HT-29 (cell line): ENCODE data around the gene CCDC6. TPM values are rescaled to one million over a fixed set of nuclear protein-coding genes. Genes with fewer than 3 reads are reported as not detected.
A peak's percentile ranks its signal among the peaks of the same experiment; 100 is the strongest.

Experiments used
- DNase-seq: peaks from one replicate; pipeline ENCODE4 v3.0.0-alpha.2; 2015; ENCODE audit warnings: low spot score
- total RNA-seq: library from RNA; depleted of rRNA; stranded (reverse); fragments of >200 nt; shearing (Covaris generic); gene quantifications from 2 replicates; pipeline ENCODE4 v1.2.3, GENCODE V29; 2014

Gene CCDC6
- total RNA-seq, 1 experiment from 2014 or later, result 15.7 TPM

DNA sequence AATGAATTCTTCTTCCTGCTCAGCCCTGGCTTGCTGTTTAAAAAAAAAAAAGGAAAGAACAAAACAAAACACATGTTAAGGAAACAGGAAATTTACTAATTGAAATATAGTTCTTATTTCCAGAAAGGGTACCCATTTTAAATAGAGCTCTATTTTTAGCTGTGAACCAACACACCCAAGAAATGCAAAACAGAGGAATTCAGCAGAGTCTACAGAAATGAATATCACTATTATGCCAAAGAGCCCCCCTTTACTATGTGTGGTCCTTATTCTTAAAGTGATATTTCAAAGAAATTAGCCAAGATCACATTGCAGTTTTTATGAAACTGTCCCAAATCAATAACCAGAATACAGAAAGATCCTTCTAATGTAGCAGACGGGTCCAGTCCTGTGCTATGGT, 53.7 kb downstream of the CCDC6 start:
- no peak for DNase-seq

DNA sequence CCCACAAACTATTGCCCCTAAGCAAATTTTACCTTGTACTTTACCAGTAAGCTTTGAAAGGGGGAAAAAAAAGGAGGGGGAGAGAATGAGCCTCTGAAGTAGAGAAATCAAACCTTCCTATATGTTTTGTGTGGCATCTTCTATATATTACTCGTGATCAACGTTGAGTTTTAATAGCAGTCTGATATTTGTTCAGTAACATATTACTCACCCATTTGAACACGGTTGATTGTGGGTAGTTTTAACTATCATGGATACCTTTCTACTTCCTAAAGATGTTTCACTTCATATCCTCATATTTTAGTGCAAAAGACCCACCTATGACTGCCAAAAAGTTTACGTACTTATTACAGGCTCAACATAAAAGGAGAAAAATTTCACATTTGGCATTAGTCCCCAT, 54.5 kb downstream of the CCDC6 start:
- DNase-seq, result no peak

- no peak for DNase-seq
Observed at GRCh38 chr10:59847888-59848287, 58.5 kb downstream of the CCDC6 start.

DNA sequence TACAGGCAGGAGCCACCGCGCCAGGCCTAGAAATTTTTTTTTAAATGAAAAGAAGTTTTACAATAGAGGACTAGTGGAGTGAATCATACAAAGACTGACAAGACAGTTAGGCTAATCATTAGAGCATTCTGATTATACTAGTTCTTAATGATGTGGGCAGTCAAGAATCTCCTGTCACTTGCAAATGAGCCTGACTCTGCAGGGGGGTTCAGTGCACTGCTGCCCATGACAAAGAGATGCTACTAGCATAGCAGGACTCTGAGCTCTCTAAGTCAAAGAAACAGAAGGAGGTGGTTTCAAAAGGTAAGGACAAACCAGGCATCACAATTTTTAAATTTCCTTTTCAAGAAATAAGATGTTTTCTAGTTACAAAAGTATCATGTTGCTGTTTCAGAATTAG, 59.0 kb downstream of the CCDC6 start:
- no peak for DNase-seq

DNA sequence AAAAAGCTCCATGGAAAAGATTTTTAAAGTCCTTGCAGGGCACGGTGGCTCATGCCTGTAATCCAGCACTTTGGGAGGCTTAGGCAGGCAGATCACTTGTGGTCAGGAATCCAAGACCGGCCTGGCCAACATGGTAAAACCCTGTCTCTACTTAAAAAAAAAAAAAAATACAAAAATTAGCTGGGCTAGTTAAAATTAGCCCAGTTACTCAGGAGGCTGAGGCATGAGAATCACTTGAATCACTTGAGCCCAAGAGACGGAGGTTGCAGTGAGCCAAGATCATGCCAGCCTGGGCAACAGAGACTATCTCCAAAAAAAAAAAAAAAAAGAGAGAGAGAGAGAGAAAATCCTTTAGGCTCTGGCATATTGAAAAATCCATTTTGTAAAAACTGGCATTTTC, 61.9 kb downstream of the CCDC6 start:
- DNase-seq, result no peak

DNA sequence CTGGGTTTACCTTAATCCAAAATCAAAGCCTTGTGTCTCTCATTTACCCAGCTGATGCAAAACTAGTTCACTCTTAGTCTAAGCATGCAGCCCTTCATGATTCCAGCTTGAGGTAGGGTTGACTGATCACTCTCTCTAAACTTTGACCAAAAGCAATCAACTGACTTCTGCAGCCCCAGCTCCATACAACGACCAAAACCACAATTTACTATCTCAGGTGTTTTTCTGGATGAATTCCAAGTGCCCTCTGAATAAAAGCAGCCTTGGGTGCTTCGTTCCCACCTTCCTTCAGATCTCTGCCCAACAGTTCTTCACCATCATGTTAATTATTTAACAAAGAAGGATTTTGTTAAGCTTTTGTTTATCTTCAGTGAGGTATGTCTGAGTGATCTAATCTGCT, 62.6 kb downstream of the CCDC6 start:
- peak; percentile 26 for DNase-seq

DNA sequence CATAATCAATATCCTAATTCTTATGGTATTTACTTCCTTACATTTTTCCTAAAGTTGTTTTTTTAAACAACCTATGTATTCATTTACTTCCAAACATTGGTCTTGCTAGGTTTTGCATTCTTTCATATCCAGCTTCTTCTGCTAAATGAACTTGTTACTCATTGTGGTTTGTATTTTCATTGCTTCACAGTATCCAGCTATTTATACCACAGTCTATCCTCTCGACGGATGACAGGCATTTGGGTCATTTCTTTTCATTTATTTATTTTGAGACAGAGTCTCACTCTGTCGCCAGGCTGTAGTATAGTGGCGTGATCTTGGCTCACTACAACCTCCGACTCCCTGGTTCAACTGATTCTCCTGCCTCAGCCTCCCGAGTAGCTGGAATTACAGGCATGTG, 66.8 kb downstream of the CCDC6 start:
- DNase-seq, result no peak

GRCh38 chr10:59838085-59838789, 68.1 kb downstream of the CCDC6 start:
- no peak for DNase-seq

GRCh38 chr10:59833810-59834209, 72.5 kb downstream of the CCDC6 start:
- DNase-seq, result peak; percentile 7

DNA sequence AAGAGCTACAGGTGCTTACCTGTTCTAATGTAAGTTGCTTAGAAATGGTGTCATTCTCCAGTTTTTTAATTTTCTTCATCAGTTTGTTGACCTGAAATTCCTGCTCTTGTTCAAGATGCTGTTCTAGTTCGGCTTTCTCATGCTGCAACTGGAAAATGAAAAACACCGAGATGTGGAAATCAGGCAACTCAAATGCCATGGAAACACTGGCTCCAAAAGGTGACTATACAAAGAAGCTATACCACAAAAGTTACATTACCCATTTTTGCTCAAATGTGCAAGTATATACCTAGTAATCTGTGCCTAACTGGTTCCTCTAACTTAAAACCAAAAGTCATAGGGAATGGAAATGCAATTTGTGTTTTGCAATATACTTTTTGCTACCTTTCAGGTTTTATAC, 73.8 kb downstream of the CCDC6 start:
- no peak for DNase-seq

GRCh38 chr10:59831658-59832503, 74.5 kb downstream of the CCDC6 start:
- no peak for DNase-seq

GRCh38 chr10:59830601-59831259, 75.6 kb downstream of the CCDC6 start:
- DNase-seq, result peak; percentile 74

GRCh38 chr10:59829601-59830000, 76.8 kb downstream of the CCDC6 start:
- no peak for DNase-seq

- no peak for DNase-seq
Observed at GRCh38 chr10:59829024-59829423, 77.3 kb downstream of the CCDC6 start.

- no peak for DNase-seq
Observed at GRCh38 chr10:59825932-59826331, 80.4 kb downstream of the CCDC6 start.

DNA sequence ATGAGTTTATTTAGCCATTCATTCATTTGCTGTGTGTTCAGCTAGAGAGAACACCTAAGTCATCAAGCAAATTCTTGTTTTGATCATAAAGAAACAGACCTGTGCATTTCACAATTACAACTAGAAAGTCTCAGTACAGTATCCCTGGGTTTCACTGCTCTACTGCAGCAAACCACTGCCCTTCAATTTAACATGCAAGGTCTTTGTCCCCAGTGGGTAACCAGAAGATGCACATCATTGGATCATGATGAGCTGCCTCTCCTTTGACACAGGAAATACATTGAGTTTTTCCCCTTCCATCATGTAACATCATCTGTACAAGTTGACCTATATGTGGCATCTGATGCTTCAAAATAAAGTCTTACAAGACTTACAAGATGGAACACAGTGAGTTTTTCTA, 82.6 kb downstream of the CCDC6 start:
- no peak for DNase-seq

- DNase-seq, result no peak
Observed at GRCh38 chr10:59823111-59823510, 83.2 kb downstream of the CCDC6 start.

DNA sequence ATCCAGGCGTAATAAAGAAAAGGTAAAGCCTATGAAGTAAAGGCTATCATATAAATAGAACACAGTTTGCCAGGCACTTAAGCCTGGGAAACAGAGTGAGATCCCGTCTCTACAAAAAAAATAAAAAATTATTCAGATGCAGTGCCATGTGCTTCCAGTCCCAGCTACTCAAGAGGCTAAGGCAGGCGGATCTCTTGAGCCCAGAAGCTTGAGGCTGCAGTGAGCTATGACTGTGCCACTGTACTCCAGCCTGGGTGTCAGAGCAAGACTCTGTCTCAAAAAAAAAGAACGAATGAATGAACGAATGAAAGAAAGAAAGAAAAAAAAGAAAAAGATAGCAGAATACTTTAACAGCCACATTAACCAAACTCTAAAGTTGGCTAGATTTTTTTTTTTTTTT, 85.9 kb downstream of the CCDC6 start:
- DNase-seq, result no peak

GRCh38 chr10:59819683-59820082, 86.7 kb downstream of the CCDC6 start:
- no peak for DNase-seq

DNA sequence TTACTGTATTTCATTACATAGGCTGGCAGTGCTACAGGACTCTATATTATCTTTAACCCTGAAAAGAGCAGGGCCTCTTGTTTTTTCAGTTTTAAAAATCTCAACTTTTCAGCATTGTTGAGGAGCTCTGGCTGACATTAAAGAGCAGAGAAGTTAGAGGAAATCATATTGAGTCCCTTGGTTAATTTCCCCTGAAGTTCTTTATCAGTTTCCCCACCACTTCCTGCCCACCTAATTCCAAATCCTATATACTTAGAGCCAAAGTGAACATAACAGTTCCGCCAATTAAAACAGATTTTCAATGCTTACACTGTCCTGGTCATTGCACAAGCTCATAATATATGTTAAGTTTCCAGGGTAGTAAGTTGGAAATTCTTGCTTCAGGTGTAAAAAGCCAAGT, 87.1 kb downstream of the CCDC6 start:
- DNase-seq, result no peak

GRCh38 chr10:59817773-59818172, 88.6 kb downstream of the CCDC6 start:
- DNase-seq, result no peak

- no peak for DNase-seq
Observed at GRCh38 chr10:59814878-59815277, 91.5 kb downstream of the CCDC6 start.
